Coronary artery (tissue), 2 donors: ENCODE measurements around the gene RNF4.

Experiments used
- DNase-seq: peaks from one replicate; pipeline ENCODE4 v3.0.0-alpha.2; 2017; ENCODE audit warnings: low spot score
- H3K27ac ChIP-seq, 2 donors: fragments of 200-600 bp; sonication (generic); one replicate each; pipeline ENCODE4 v1.5.1; 2016 to 2019
- H3K4me3 ChIP-seq: fragments of 200-600 bp; sonication (generic); 2 replicates; pipeline ENCODE4 v1.5.1; 2016; ENCODE audit warnings: mild to moderate bottlenecking, moderate library complexity
- CTCF ChIP-seq: fragments of 200-600 bp; sonication (generic); IDR thresholded peaks from one replicate; pipeline ENCODE4 v1.5.1; 2019; ENCODE audit warnings: antibody characterized with exemption

RNF4 gene

GRCh38 chr4:2451821-2452785, 16.8 kb upstream of the RNF4 start:
- peak; percentile 68 for DNase-seq
- no peak for TF ChIP-seq CTCF
- H3K4me3 ChIP-seq = no peak overlapping the region
- H3K27ac ChIP-seq = no peak overlapping the region

- no peak for TF ChIP-seq CTCF
- DNase-seq = no peak
- Histone ChIP-seq H3K4me3 (no peak overlapping the region), H3K27ac (no peak overlapping the region)
Measured at GRCh38 chr4:2457481-2458295, 11.2 kb upstream of the RNF4 start.

- Histone ChIP-seq H3K4me3 (no peak overlapping the region), H3K27ac (no peak overlapping the region)
- no peak for DNase-seq
- no peak for TF ChIP-seq CTCF
Measured at GRCh38 chr4:2458546-2459491, 10.1 kb upstream of the RNF4 start.

GRCh38 chr4:2459589-2460349, 9.1 kb upstream of the RNF4 start:
- Histone ChIP-seq H3K4me3 (no peak overlapping the region), H3K27ac (no peak overlapping the region)
- no peak for TF ChIP-seq CTCF
- DNase-seq = no peak

- no peak for TF ChIP-seq CTCF
- Histone ChIP-seq H3K4me3 (no peak overlapping the region), H3K27ac (no peak overlapping the region)
- DNase-seq = no peak
Measured at GRCh38 chr4:2461246-2461960, 7.5 kb upstream of the RNF4 start.
